Stimulated activated CD8-positive, alpha-beta memory T cell treated with anti-CD3 and anti-CD28 coated beads, Interleukin-12 subunit alpha, Interleukin-12 subunit beta, amount 100 ng/mL, for 4 hours (primary cell): ENCODE measurements around the gene CYP27B1.
"Not testable (repeated sequence)": the region's sequence is repeated elsewhere in the genome, so short reads cannot be mapped to it uniquely, and the experiment has no call there.

ENCODE experiments used
- DNase-seq: peaks from one replicate; pipeline ENCODE4 v3.0.0-alpha.2; 2020; ENCODE audit warnings: low read depth

Gene CYP27B1

GRCh38 chr12:57722716-57723629, 43.9 kb downstream of the CYP27B1 start:
- DNase-seq, result no peak

- not testable (repeated sequence) for DNase-seq
Measured at GRCh38 chr12:57721846-57722608, 44.9 kb downstream of the CYP27B1 start.

- DNase-seq, result no peak
Measured at GRCh38 chr12:57720606-57721595, 46.0 kb downstream of the CYP27B1 start.

- no peak for DNase-seq
Measured at GRCh38 chr12:57719777-57720605, 46.9 kb downstream of the CYP27B1 start.

- DNase-seq, result no peak
Measured at GRCh38 chr12:57718641-57719528, 48.0 kb downstream of the CYP27B1 start.

GRCh38 chr12:57717846-57718640, 48.8 kb downstream of the CYP27B1 start:
- no peak for DNase-seq

- DNase-seq, result no peak
Measured at GRCh38 chr12:57717131-57717530, 49.7 kb downstream of the CYP27B1 start.

- DNase-seq, result no peak
Measured at GRCh38 chr12:57716305-57716704, 50.6 kb downstream of the CYP27B1 start.

- no peak for DNase-seq
Measured at GRCh38 chr12:57715786-57716185, 51.1 kb downstream of the CYP27B1 start.

- DNase-seq, result not testable (repeated sequence)
Measured at GRCh38 chr12:57715036-57715748, 51.7 kb downstream of the CYP27B1 start.

- no peak for DNase-seq
Measured at GRCh38 chr12:57713209-57713608, 53.7 kb downstream of the CYP27B1 start.

- no peak for DNase-seq
Measured at GRCh38 chr12:57712701-57713100, 54.2 kb downstream of the CYP27B1 start.
